ENCODE data around the gene TRAPPC13.
A peak's percentile ranks its signal among the peaks of the same experiment; 100 is the strongest.
"Not testable (repeated sequence)": the region's sequence is repeated elsewhere in the genome, so short reads cannot be mapped to it uniquely, and the experiment has no call there.

TRAPPC13 gene

GRCh38 chr5:65663804-65664521 lies 39.1 kb downstream of the TRAPPC13 start:
- Histone ChIP-seq H3K27ac (no peak overlapping the region), H3K4me1 (no peaks in the 10 kb centered on the region), H3K36me3 (peaks cover 43 to 52% (median 44%) of the 10 kb centered on the region in 3 donors), H3K4me3 (no peak overlapping the region), H3K27me3 (no peaks in the 10 kb centered on the region), H3K9me3 (no peaks in the 10 kb centered on the region)
- no peak for DNase-seq
- intact Hi-C loops (cut with DNase I; ENCODE audit: low total_unique reads) = no loop called here
- peak; percentile 25 to 27 for TF ChIP-seq CTCF (IDR thresholded peaks at IDR 0.05)

GRCh38 chr5:65668696-65669095 lies 43.9 kb downstream of the TRAPPC13 start:
- TF ChIP-seq CTCF (IDR thresholded peaks at IDR 0.05) = no peak
- Histone ChIP-seq H3K4me1 (no peaks in the 10 kb centered on the region), H3K27me3 (no peaks in the 10 kb centered on the region), H3K9me3 (no peaks in the 10 kb centered on the region), H3K36me3 (peaks cover 36 to 61% (median 49%) of the 10 kb centered on the region in 3 donors), H3K4me3 (no peak overlapping the region), H3K27ac (no peak overlapping the region)
- intact Hi-C loops (cut with DNase I; ENCODE audit: low total_unique reads) = no loop called here
- no peak for DNase-seq

GRCh38 chr5:65672796-65673195 lies 48.0 kb downstream of the TRAPPC13 start:
- Histone ChIP-seq H3K4me1 (no peaks in the 10 kb centered on the region), H3K4me3 (no peak overlapping the region), H3K36me3 (peaks cover 31 to 54% (median 35%) of the 10 kb centered on the region in 3 donors), H3K27me3 (no peaks in the 10 kb centered on the region), H3K9me3 (no peaks in the 10 kb centered on the region), H3K27ac (no peak overlapping the region)
- intact Hi-C loops (cut with DNase I; ENCODE audit: low total_unique reads) = no loop called here
- TF ChIP-seq CTCF (IDR thresholded peaks at IDR 0.05) = no peak
- DNase-seq = no peak

- DNase-seq = no peak
- intact Hi-C loops (cut with DNase I; ENCODE audit: low total_unique reads) = no loop called here
- Histone ChIP-seq H3K27me3 (no peaks in the 10 kb centered on the region), H3K36me3 (peaks cover 34 to 53% (median 45%) of the 10 kb centered on the region in 3 donors), H3K27ac (no peak overlapping the region), H3K4me1 (no peaks in the 10 kb centered on the region), H3K9me3 (no peaks in the 10 kb centered on the region), H3K4me3 (no peak overlapping the region)
- no peak for TF ChIP-seq CTCF (IDR thresholded peaks at IDR 0.05)
Measured at GRCh38 chr5:65674749-65675148, 49.9 kb downstream of the TRAPPC13 start.

GRCh38 chr5:65676056-65676455 lies 51.2 kb downstream of the TRAPPC13 start:
- H3K27me3 ChIP-seq; H3K27ac ChIP-seq; H3K4me3 ChIP-seq; intact Hi-C loops (cut with DNase I; ENCODE audit: low total_unique reads); DNase-seq; H3K4me1 ChIP-seq; H3K9me3 ChIP-seq: not testable (repeated sequence)
- peaks cover 32 to 47% (median 45%) of the 10 kb centered on the region in 3 donors for H3K36me3 ChIP-seq

- Histone ChIP-seq H3K27ac (no peak overlapping the region), H3K36me3 (peaks cover 37 to 53% (median 46%) of the 10 kb centered on the region in 3 donors), H3K27me3 (no peaks in the 10 kb centered on the region), H3K4me1 (no peaks in the 10 kb centered on the region), H3K4me3 (no peak overlapping the region), H3K9me3 (no peaks in the 10 kb centered on the region)
- intact Hi-C loops (cut with DNase I; ENCODE audit: low total_unique reads) = no loop called here
- TF ChIP-seq CTCF (IDR thresholded peaks at IDR 0.05) = no peak
- DNase-seq = no peak
Measured at GRCh38 chr5:65682148-65682547, 57.3 kb downstream of the TRAPPC13 start.
